Stimulated activated CD4-positive, alpha-beta T cell treated with anti-CD3 and anti-CD28 coated beads, Interleukin-4, amount 100 ng/mL, for 4 hours (primary cell): ENCODE measurements around the gene SLC34A1.

Experiments used
- DNase-seq, 2 experiments: peaks; one replicate each; pipeline ENCODE4 v3.0.0-alpha.2; 2020

Gene SLC34A1

GRCh38 chr5:177447066-177447610, 62.9 kb downstream of the SLC34A1 start:
- DNase-seq, result peak; percentile 57 to 67

DNA sequence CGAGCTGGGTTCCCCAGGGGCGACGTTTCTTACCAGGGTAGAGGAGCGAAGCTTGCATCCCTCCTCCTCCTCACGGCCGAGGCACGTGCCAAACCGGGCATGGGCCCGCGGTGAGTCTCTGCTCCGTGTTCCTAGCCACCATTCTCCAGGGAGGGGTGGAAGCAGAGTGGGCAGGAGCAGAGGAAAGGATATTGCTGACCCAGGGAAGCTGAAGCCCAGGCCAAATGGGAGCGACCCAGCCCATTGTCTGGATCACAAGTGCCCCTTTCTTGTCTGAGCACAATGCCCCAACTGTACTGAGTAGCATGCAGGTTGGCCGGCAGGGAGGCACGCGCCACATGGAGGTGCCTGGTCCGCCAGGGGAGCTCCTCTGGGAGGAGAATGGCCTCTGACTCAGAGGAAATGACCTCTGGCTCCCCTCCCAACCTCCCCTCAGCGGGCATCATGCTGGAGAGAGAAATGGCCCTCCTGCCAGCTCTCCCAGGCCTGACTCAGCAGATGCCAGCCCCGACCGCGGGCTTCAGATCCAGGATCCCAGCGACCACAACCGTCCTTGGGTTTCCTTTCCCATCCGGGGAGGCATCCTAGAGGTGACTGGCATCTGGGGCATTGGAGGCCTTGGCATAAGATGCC, 63.5 kb downstream of the SLC34A1 start:
- no peak for DNase-seq
